GM19397 (cell line): ENCODE data around the gene PASK.

ENCODE experiments used
- ATAC-seq: cut with Tn5 transposase; IDR thresholded peaks from one replicate; pipeline ENCODE4 v1.9.1; 2021; ENCODE audit warnings: mild to moderate bottlenecking, moderate library complexity; ENCODE audit not compliant: unreplicated experiment

The PASK gene

DNA sequence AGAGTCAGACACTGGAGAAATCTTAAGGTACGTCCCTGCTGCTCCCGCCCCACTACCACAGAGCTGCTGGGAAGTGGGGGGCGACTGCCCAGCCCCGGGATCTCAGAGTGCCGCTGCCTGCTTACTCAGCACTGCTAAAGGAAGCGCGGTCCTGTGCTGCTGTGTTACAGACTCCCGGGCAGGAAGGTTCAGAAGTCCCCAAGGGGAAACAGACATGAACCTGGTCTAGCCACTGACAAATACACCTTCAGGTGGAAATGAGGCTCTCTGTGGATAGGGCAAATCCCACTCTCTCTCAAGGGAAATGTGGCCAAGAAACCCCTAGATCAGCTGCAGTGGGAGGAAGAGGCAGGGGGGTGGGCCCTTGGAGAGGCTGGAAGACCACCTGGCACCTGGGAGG is 60.9 kb downstream of the PASK start:
- ATAC-seq, result peak; percentile 46

DNA sequence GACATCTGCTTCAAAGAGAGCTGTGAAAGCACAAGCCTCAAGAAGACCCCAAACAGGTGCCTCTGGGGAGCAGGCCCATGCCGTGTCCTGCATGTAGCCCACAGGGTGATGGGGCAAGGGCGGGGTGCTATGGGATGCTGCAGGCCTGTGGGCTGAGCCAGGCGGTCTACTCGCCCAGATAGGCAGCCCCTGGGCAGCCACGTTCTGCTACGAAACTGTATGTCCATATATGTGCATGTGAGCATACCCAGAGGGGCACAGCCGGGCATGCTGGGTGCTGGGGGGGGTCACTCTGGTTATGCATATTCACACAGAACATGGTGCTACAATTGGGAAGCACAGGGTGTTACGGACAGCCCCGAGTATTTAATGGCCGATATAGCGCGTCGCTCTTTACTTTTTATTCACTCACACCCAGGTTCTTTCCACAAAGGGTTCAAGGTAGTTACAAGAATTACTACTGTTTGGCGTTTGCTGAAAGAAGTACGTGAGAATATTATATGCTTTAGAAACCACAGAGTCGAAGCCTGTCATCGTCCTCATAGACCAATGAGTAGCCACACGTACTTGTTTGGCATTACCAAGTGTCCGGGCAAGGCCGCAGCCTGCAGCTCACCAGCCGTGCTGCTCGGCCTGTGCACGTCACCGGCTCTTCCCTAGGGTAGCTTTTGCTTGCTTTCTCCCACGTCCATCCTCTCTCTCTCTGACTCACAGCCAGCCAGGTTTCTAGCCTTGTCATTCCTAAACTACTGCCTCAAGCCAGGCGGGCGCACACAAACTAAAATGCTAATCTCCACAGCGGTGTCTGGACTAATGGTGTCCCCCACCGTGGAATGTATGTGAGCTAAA is 61.6 kb downstream of the PASK start:
- peak; percentile 65 for ATAC-seq

- no peak for ATAC-seq
These were observed 64.3 kb downstream of the PASK start for GRCh38 chr2:241084856-241085444.

DNA sequence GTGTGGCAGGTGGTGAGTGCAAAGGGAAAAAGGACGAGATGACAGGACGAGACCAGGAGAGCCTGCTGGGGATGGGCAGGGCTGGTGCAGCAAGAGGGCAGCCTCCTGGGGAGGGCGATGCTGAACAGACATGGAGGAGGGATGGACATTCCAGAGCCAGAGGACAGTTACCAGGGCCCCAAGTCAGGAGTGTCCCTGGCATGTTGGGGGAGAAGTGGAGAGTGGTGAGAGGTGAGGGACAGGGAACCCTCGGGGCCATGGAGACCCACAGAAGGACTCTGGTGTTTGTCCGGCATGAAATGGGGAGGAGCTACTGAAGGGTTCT is 66.2 kb downstream of the PASK start:
- no peak for ATAC-seq

GRCh38 chr2:241082341-241083090 is 66.8 kb downstream of the PASK start:
- no peak for ATAC-seq

DNA sequence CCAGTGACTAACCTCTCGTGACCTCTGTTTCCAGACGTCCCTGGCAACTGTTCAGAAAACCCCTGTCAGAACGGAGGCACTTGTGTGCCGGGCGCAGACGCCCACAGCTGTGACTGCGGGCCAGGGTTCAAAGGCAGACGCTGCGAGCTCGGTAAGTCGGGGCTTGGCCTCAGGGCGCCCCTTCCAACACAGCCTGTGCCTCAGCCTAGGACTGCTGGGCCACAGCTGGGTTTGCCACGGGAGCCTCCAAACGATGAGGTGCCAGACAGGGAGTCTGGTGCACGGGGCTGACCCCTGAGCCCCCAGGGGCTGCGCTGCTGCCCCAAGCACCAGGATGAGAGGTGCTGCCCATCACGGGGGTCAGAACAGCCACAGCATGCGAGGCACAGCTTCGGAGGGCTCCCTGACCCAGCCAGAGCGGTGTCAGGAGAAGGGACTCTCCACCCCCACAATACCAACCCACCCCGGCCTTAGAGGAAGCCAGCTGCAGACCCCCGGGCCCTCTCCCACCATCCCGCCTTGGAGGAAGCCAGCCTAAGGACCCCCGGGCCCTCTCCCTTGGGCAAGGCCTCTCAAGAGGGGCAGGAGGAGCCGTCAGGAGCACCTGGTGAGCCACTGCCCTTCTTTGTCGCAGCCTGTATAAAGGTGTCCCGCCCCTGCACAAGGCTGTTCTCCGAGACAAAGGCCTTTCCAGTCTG is 67.5 kb downstream of the PASK start:
- ATAC-seq, result no peak

DNA sequence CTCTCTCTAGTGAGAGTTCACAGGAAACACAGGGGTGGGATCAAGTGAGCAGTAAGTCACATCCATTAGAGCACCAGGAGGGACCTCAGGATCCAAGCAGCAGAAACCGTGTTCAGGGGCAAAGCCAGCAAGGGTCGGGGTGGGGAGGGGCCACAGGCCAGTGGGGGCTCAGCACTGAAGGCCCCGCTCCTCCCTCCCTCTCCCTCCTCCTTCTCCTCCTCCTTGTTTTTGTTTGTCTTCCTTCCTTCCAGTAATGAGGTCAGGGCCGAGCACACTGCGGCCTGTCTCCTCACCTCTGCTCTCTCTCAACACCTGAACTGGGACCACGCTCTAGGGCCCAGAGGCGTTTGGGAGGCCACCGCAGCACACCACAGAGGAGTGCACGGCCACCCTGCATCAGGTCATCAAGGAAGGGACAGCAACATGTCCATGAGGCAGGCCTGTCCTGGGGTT is 68.1 kb downstream of the PASK start:
- ATAC-seq, result no peak

- no peak for ATAC-seq
These were observed 68.7 kb downstream of the PASK start for GRCh38 chr2:241080405-241081189.

- no peak for ATAC-seq
These were observed 74.3 kb downstream of the PASK start for GRCh38 chr2:241074901-241075540.

GRCh38 chr2:241074065-241074818 is 75.0 kb downstream of the PASK start:
- ATAC-seq, result no peak

GRCh38 chr2:241073166-241074064 is 75.9 kb downstream of the PASK start:
- ATAC-seq, result no peak

DNA sequence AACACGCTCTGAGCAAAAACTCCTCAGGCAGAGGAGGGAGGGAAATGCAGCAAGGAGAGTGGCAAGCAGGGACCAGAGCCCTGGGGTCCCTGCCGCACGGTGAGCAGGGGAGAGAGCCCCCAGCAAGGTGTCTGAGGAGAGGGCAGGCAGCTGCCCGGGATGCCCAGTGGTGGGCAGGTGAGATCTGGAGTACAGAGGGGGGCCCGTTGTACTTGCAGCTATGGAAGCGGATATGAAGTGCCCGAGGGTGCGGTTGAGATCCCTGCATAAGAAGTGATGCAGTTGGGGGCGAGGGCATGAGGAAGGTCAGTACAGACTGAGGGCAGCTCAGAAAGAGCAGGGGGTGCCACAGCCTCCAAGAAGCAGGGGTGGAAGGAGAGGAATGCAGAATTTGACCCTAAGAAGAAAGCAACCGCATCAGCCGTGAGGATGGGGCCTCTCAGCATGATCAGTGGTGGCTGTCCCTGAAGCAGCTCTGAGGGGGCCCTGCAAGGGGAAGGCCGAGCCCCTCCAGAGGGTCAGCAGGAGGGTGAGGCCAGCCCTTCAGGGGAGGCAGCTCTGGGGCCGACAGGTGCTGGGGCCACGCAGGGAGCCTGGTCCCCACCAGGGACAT is 76.6 kb downstream of the PASK start:
- no peak for ATAC-seq

- no peak for ATAC-seq
These were observed 77.1 kb downstream of the PASK start for GRCh38 chr2:241072151-241072550.

GRCh38 chr2:241071677-241072111 is 77.6 kb downstream of the PASK start:
- no peak for ATAC-seq

DNA sequence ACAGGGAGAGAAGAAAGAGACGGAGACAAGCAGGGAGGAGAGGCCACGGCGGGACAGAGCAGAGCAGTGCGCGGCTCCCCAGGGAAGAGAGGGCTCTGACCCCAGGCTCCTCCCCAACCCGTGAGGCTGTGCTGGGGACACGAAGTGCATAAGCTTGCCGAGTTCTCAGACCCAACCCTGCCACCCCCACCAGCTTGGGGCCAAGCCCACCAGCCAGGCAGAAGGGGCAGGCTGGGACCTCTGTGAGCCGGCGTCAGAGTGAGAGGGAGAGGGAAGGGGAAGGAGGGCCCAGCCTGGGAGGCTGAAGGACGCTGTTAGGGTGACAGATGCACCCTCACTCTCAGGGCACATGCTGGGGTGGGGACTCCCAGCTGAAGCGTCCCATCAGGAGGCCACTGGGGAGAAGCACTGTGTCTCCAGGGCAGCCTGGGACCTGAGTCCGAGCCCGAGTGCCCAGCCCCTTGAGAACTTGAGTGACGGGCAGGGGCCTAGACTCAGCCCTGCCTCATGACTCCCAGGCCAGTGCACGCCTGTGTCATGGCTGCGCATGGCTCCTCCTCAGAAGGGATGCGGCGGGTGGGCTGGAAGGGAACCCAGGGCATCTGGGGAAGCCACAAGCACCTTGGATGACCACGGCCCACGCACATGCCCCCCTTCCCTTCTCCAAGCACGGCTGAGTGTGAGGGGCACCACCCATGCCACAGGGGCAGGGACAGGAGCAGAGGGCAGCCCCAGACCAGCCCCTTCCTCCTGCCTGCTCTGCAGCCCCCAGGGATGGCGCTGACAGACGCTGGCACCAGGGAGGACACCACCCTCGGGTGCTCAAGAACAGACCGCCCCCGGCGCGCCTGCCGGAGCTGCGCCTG is 78.2 kb downstream of the PASK start:
- no peak for ATAC-seq

- no peak for ATAC-seq
These were observed 78.9 kb downstream of the PASK start for GRCh38 chr2:241070361-241070760.

DNA sequence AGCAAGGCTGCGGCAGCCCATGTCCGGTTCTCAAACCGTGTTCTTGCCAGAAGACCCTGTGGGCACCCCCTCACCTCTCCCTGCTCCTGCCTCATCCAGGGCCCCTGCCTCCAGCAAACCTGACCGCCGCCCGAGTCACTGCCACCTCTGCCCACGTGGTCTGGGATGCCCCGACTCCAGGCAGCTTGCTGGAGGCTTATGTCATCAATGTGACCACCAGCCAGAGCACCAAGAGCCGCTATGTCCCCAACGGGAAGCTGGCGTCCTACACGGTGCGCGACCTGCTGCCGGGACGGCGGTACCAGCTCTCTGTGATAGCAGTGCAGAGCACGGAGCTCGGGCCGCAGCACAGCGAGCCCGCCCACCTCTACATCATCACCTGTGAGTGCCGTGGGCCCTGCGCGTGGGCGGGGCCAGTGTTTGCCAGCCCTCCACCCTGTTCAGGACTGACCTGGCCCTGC is 79.4 kb downstream of the PASK start:
- no peak for ATAC-seq
